HCT116 (cell line): ENCODE data around the gene TBKBP1. TPM values are rescaled to one million over a fixed set of nuclear protein-coding genes. Genes with fewer than 3 reads are reported as not detected.

Experiments used
- CBX3 ChIP-seq: IDR thresholded peaks from 2 replicates; pipeline ENCODE4 v1.6.1; 2012; ENCODE audit warnings: low read depth
- EGR1 ChIP-seq: IDR thresholded peaks from 2 replicates; pipeline ENCODE4 v1.6.1; 2012; ENCODE audit warnings: low read depth
- POLR2AphosphoS5 ChIP-seq: IDR thresholded peaks from 2 replicates; pipeline ENCODE4 v1.6.1; 2011; ENCODE audit warnings: mild to moderate bottlenecking, low read depth, low read length, moderate library complexity
- total RNA-seq: library from RNA; stranded (reverse); gene quantifications from one replicate; pipeline ENCODE4 v1.2.1, GENCODE V29; 2021; ENCODE audit not compliant: unreplicated experiment
- TF ChIP-seq, protein P1 (sequence below), 3 experiments: fragments of 200-600 bp in 1 of 3; sonication (generic) in 1 of 3; IDR thresholded peaks in 2 of 3; conservative IDR thresholded peaks in 1 of 3; 2 replicates each; pipeline ENCODE4 v1.5.1; 2012 to 2017; ENCODE audit warnings: low read depth in 2 of 3, low read length in 2 of 3, antibody characterized with exemption in 1 of 3, borderline replicate concordance in 1 of 3, control low read depth in 1 of 3, mild to moderate bottlenecking in 1 of 3, mixed read lengths in 1 of 3, mixed run types in 1 of 3, moderate library complexity in 1 of 3; ENCODE audit not compliant: insufficient read depth in 1 of 3
- TF ChIP-seq, protein P2 (sequence below): IDR thresholded peaks from 2 replicates; pipeline ENCODE4 v1.6.1; 2012; ENCODE audit warnings: low read depth

The TBKBP1 gene
- total RNA-seq, 1 experiment from 2014 or later: 12.4 TPM

DNA sequence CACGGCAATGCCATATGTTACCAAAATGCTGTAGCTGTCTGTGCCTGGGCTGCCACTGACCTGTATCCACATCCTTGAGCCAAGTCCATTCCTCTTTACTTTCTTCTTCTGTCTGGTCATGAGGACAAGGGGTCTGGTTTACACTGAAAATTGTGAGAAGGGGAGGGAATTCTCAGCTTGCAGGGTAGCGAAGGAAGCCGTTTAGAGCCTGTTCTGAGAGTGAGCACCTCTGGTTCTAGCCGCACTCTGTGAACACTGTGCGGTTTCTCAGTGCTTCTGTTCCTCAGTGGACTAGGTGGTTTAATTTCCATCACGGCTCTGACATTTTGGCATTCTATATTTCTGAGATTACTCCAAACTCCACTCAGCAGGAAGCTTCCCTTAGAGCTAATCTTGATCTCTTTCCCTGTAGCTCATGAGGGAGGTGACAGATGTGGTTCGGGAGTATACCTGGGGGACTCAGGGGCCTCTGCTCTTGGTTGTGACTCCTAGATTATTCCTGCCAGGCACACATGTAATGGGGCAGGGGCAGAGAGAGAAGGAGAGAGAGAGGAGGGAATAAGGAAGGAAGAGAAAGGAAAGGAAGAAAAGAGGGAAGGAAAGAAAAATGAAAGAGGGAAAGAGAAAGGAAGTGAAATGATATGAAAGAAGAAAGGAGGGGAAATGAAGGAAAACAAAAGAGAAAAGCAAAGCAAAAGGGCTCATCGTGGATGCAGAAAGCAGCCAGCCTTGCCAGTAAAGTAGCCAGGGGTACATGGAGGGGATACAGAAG is 24.9 kb downstream of the TBKBP1 start (continued):
- TF ChIP-seq, protein P1, sequence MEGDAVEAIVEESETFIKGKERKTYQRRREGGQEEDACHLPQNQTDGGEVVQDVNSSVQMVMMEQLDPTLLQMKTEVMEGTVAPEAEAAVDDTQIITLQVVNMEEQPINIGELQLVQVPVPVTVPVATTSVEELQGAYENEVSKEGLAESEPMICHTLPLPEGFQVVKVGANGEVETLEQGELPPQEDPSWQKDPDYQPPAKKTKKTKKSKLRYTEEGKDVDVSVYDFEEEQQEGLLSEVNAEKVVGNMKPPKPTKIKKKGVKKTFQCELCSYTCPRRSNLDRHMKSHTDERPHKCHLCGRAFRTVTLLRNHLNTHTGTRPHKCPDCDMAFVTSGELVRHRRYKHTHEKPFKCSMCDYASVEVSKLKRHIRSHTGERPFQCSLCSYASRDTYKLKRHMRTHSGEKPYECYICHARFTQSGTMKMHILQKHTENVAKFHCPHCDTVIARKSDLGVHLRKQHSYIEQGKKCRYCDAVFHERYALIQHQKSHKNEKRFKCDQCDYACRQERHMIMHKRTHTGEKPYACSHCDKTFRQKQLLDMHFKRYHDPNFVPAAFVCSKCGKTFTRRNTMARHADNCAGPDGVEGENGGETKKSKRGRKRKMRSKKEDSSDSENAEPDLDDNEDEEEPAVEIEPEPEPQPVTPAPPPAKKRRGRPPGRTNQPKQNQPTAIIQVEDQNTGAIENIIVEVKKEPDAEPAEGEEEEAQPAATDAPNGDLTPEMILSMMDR (IDR thresholded peaks at IDR 0.05 in 2 of 3, conservative IDR thresholded peaks at IDR 0.05 in 1 of 3; ENCODE audit: borderline replicate concordance in 1 of 3, insufficient read depth in 1 of 3, low read depth in 2 of 3, low read length in 2 of 3): no peak
- TF ChIP-seq, protein P2, sequence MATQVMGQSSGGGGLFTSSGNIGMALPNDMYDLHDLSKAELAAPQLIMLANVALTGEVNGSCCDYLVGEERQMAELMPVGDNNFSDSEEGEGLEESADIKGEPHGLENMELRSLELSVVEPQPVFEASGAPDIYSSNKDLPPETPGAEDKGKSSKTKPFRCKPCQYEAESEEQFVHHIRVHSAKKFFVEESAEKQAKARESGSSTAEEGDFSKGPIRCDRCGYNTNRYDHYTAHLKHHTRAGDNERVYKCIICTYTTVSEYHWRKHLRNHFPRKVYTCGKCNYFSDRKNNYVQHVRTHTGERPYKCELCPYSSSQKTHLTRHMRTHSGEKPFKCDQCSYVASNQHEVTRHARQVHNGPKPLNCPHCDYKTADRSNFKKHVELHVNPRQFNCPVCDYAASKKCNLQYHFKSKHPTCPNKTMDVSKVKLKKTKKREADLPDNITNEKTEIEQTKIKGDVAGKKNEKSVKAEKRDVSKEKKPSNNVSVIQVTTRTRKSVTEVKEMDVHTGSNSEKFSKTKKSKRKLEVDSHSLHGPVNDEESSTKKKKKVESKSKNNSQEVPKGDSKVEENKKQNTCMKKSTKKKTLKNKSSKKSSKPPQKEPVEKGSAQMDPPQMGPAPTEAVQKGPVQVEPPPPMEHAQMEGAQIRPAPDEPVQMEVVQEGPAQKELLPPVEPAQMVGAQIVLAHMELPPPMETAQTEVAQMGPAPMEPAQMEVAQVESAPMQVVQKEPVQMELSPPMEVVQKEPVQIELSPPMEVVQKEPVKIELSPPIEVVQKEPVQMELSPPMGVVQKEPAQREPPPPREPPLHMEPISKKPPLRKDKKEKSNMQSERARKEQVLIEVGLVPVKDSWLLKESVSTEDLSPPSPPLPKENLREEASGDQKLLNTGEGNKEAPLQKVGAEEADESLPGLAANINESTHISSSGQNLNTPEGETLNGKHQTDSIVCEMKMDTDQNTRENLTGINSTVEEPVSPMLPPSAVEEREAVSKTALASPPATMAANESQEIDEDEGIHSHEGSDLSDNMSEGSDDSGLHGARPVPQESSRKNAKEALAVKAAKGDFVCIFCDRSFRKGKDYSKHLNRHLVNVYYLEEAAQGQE: no peak
- no peak for TF ChIP-seq EGR1
- no peak for TF ChIP-seq CBX3
- TF ChIP-seq POLR2AphosphoS5: no peak
